Mucosa of stomach (tissue), 1 donor: ENCODE data around the gene MMP17.

ENCODE experiments used
- H3K27me3 ChIP-seq: one replicate; pipeline ENCODE4 v1.7.0; 2013; ENCODE audit warnings: mild to moderate bottlenecking, low read length; ENCODE audit not compliant: control insufficient read depth, insufficient read depth
- H3K36me3 ChIP-seq: one replicate; pipeline ENCODE4 v1.7.0; 2013; ENCODE audit warnings: low read length; ENCODE audit not compliant: control insufficient read depth, insufficient read depth
- H3K4me1 ChIP-seq: one replicate; pipeline ENCODE4 v1.7.0; 2013; ENCODE audit warnings: mild to moderate bottlenecking, low read length; ENCODE audit not compliant: control insufficient read depth, insufficient read depth
- H3K4me3 ChIP-seq: one replicate; pipeline ENCODE4 v1.7.0; 2013; ENCODE audit warnings: low read length
- H3K9ac ChIP-seq: one replicate; pipeline ENCODE4 v1.7.0; 2013; ENCODE audit warnings: mild to moderate bottlenecking, low read length, moderate library complexity
- H3K9me3 ChIP-seq: one replicate; pipeline ENCODE4 v1.7.0; 2013; ENCODE audit warnings: mild to moderate bottlenecking, low read length, moderate library complexity; ENCODE audit not compliant: control insufficient read depth
- donor health status: Pancreatic carcinoma.

MMP17 gene

GRCh38 chr12:131845121-131845520 is 16.9 kb downstream of the MMP17 start:
- H3K9me3 ChIP-seq: no peaks in the 10 kb centered on the region
- H3K36me3 ChIP-seq: no peaks in the 10 kb centered on the region
- H3K4me1 ChIP-seq: no peaks in the 10 kb centered on the region
- H3K4me3 ChIP-seq: no peak overlapping the region
- no peak overlapping the region for H3K9ac ChIP-seq
- no peaks in the 10 kb centered on the region for H3K27me3 ChIP-seq

GRCh38 chr12:131847456-131847855 is 19.3 kb downstream of the MMP17 start:
- no peaks in the 10 kb centered on the region for H3K9me3 ChIP-seq
- no peaks in the 10 kb centered on the region for H3K27me3 ChIP-seq
- no peak overlapping the region for H3K9ac ChIP-seq
- H3K4me1 ChIP-seq: no peaks in the 10 kb centered on the region
- no peak overlapping the region for H3K4me3 ChIP-seq
- H3K36me3 ChIP-seq: no peaks in the 10 kb centered on the region

GRCh38 chr12:131848753-131849152 is 20.6 kb downstream of the MMP17 start:
- Histone ChIP-seq H3K9ac (no peak overlapping the region), H3K36me3 (no peaks in the 10 kb centered on the region), H3K27me3 (no peaks in the 10 kb centered on the region), H3K4me1 (no peaks in the 10 kb centered on the region), H3K9me3 (no peaks in the 10 kb centered on the region), H3K4me3 (no peak overlapping the region)

GRCh38 chr12:131849700-131850553 is 21.7 kb downstream of the MMP17 start:
- no peak overlapping the region for H3K9ac ChIP-seq
- no peaks in the 10 kb centered on the region for H3K9me3 ChIP-seq
- H3K4me3 ChIP-seq: no peak overlapping the region
- H3K27me3 ChIP-seq: peaks cover 5% of the 10 kb centered on the region
- H3K36me3 ChIP-seq: no peaks in the 10 kb centered on the region
- H3K4me1 ChIP-seq: no peaks in the 10 kb centered on the region

- H3K27me3 ChIP-seq: peaks cover 15% of the 10 kb centered on the region
- no peaks in the 10 kb centered on the region for H3K4me1 ChIP-seq
- H3K4me3 ChIP-seq: no peak overlapping the region
- no peaks in the 10 kb centered on the region for H3K36me3 ChIP-seq
- H3K9me3 ChIP-seq: no peaks in the 10 kb centered on the region
- H3K9ac ChIP-seq: no peak overlapping the region
These were observed 22.8 kb downstream of the MMP17 start for GRCh38 chr12:131850856-131851559.

- H3K4me3 ChIP-seq: no peak overlapping the region
- H3K27me3 ChIP-seq: peaks cover 21% of the 10 kb centered on the region
- H3K9me3 ChIP-seq: no peaks in the 10 kb centered on the region
- H3K4me1 ChIP-seq: no peaks in the 10 kb centered on the region
- no peak overlapping the region for H3K9ac ChIP-seq
- no peaks in the 10 kb centered on the region for H3K36me3 ChIP-seq
These were observed 23.8 kb downstream of the MMP17 start for GRCh38 chr12:131851741-131852550.

- Histone ChIP-seq H3K9ac (no peak overlapping the region), H3K27me3 (peaks cover 25% of the 10 kb centered on the region), H3K4me1 (no peaks in the 10 kb centered on the region), H3K9me3 (no peaks in the 10 kb centered on the region), H3K4me3 (no peak overlapping the region), H3K36me3 (no peaks in the 10 kb centered on the region)
These were observed 24.5 kb downstream of the MMP17 start for GRCh38 chr12:131852551-131853299.

GRCh38 chr12:131853832-131854797 is 25.9 kb downstream of the MMP17 start:
- no peak overlapping the region for H3K9ac ChIP-seq
- peaks cover 27% of the 10 kb centered on the region for H3K27me3 ChIP-seq
- H3K4me3 ChIP-seq: no peak overlapping the region
- H3K36me3 ChIP-seq: no peaks in the 10 kb centered on the region
- H3K9me3 ChIP-seq: no peaks in the 10 kb centered on the region
- no peaks in the 10 kb centered on the region for H3K4me1 ChIP-seq

GRCh38 chr12:131854861-131855476 is 26.8 kb downstream of the MMP17 start:
- H3K4me3 ChIP-seq: no peak overlapping the region
- H3K4me1 ChIP-seq: no peaks in the 10 kb centered on the region
- H3K27me3 ChIP-seq: peaks cover 27% of the 10 kb centered on the region
- no peak overlapping the region for H3K9ac ChIP-seq
- H3K9me3 ChIP-seq: no peaks in the 10 kb centered on the region
- H3K36me3 ChIP-seq: no peaks in the 10 kb centered on the region

- Histone ChIP-seq H3K27me3 (peaks cover 27% of the 10 kb centered on the region), H3K36me3 (no peaks in the 10 kb centered on the region), H3K9ac (no peak overlapping the region)
These were observed 27.4 kb downstream of the MMP17 start for GRCh38 chr12:131855521-131856142.

More at GRCh38 chr12:131855521-131856142, 27.4 kb downstream of the MMP17 start:
- H3K9me3 ChIP-seq: no peaks in the 10 kb centered on the region
- peaks cover 4% of the 10 kb centered on the region for H3K4me1 ChIP-seq
- H3K4me3 ChIP-seq: no peak overlapping the region
